ENCODE results near the gene IRX3.

Gene IRX3

DNA sequence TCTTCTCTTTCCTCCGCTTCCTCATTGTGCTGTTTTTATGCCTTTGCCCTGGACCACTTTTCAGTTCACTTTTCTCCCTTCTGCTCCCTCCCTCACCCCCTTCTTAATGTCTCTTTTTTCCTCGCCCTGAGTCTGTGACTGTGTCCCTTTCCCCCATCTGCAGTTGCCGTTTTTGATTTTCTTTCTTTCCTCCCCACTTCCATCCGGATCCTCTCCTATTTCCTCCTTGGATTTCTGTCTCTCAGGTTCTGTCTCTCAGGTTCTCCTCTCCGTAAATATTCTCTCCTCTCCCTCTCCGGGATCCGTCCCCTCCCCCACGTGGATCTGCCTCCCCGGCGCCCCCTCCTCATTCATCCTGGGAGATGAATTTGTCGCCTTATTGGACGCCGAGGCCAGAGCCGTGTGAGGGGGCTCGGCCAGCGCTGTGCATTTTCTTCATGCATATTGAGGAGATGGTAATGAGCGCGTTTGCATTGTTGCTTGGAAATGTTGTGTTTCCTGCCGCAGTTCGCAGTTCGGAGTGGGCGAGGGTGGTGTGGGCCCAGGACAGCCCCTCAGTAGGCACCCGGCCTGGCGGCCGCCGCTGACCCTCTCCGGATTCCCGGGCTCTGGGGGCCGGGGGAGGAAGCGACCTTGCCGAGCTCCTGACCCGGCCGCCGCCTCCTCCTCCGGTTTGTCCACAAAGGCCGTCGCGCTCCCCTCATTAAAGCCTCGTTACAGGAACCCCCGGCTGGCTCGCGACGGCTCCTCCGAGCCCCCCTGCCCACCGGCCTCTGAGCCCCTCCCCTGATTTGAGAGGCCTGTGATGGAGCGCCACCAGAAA is 4.5 kb upstream of the IRX3 start:
- DNase-seq, result no peak

DNA sequence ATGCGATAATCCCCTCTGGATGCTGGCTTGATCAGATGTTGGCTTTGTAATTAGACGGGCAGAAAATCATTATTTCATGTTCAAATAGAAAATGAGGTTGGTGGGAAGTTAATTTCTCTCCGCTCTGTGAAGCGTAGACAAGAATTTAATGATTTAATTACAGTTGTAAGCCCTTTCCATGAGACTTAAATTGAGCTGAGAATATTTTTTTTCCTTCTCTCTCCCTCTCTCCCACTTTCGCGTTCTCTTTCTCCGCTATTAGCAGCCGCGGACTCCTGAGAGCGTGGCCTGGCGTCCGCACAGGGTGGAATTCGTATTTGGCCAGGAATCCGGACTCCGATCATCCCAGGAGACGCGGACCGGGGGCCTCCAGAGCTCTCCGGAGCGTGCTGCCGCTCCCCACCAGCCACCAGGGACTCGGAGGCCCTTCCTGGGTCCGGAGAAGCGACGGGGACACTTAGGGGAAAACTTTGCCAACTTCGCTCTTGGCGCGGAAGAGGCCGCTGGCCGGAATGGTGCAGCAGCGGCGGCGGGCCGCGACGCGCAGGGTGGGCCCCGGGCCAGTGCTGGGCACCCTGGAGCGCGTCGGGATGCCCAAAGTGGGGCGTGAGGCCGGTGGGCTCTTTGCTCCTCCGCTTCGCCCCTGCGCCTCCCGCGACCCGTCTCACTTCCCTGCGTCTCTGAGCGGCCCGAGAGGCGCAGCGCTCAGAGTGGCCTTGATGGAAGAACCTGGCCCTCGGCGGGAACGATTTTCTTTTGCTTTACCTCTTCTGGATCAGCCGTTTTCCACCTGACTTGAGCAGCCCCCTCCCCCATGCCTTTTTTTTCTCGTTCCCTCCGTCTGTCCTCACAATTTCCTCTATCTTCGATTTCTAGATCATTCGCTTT is 3.6 kb upstream of the IRX3 start:
- DNase-seq, result no peak

DNA sequence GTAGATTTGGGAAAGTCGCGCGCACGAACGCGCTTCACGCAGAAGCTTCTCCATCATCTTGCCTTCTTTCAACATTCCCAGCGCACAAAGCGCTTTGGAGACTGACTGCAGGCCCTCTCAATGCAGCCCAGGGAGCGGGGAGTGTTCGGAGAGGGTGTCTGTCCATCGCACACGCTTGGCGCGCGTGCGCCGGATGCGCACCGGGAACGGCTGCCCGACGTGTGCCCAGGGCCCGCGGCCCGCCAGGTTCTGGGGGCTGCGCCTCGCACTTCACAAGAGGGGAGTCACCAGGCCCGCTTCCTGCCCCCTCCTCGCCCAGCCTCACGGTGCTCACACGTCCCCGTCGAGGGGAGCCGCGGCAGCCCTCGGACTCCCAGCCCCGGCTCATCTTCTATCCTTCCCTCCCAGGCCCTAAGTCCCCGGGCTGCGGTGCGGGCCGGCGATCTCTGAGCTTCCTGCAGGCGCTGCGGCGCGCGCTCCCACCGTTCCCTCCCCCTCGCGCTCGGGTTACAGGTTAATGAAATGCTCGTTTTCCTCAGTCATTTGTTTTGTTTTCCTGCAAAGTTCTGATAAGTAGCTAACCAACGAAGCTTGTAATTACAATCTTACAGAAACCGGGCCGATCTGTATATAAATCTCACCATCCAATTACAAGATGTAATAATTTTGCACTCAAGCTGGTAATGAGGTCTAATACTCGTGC is 2.8 kb upstream of the IRX3 start:
- no peak for DNase-seq

DNA sequence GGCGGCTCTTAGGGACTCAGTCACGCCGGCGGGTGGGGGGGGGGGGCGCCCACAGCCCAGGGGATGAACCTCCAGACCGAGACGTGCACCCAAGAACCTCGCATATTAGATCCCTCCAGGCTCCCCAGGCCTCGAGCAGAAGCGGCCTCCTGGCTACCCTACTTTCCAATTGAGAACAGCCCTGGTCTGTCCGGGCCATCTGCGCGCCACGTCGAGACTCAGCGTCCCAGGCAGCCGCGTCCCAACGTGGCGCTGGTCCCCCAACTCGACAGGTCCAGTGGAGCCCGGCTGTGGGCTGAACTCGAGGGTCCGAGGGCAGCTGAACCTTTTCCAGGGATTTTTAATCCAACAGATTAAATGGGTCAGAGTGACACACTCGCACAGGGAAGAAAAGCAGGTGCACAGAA is 2.3 kb upstream of the IRX3 start:
- DNase-seq, result no peak

DNA sequence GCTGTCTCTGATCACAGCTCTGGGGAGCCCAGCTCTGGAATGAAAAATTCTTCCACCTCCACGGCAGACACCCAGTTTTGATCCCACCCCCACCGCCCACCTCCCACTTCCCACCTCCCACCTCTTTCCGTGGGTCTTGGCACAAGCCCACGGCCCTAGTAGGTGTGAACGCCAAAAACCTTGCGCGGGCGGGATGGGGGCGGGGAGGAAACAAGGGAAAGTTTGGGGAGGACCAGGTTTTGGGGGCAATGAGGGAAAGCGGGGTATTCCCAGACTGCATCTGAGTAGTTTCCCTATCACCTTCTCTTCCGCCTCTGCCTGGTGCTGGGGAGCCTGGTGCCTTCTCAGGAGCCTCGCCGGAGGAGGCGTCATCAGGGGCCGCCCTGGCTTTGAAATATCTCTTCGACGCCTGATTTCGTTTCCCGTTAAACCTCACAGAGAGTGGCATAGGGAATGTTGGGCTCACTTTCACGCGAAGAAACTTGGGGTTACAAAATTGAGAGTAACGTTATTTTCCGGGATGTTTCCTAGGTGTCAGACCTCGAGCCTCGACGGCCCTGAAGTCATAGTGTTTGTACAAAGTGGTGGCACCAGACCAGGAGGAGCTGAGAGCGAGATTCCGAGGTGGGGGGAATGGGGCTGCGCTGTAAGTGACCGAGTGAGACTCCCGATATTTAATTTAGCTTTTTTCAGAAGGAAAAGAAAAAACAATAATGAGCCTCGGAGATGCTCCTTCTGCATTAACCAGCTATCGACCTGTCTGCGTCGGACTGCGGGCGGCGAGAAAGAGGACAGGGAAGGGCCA is 1.6 kb upstream of the IRX3 start:
- DNase-seq, result no peak

DNA sequence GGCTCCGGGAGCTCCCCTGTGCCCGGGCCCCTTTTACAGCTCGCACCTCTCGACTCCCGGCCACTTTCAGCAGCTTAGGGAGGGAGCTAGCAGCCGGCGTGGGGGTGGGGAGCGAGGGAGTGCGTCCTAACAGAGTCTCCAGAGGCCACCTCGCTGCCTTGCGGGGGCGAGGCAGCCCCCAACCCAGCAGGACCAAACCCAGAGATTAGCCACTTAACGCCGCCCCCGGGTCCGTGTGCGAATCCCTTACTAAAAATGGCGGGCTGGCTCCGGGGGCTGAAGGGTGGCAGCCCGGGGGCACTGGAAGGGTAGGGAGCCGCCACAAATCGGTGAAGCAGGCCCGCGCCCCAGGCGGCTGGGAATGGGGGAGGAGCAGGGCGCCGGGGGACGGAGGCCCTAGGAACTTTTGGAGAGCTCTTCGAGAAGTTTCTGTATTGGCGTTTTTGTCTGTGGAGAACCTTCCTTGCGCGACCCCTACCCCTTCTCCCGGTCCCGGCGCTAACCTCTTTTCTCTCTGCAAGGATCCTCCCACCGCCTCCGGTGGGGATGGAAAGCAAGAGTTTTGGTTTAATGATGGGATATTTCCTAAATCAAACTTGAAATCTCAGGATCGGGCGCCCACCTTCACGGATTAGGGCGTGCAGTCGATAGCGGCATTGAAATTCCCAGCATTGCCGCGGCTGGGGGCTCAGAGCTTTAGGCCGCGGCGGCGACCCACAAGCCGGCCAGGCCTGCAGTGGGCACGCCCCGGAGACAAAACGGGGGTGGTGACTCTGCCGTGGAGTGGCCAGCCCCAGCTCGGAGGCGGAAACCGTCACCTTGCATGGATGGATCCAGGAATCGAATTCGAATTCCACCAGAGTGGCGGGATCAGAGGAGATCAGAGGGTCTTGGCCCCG is 793 bp upstream of the IRX3 start:
- DNase-seq, result no peak

DNA sequence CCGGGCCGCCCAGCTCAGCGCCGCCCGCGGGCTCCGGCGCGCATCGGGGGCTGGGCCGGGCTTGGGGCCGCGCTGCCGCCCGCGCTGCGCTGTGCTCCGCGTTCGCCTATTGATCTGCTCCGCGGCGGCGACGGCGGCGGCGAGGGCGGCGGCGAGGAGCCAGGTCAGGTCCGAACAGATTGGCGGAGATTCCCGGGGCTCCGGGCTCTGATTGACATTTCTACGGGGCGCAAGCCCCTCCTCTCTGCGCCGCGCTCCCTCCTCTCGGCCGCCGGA is 559 bp downstream of the IRX3 start:
- no peak for DNase-seq

DNA sequence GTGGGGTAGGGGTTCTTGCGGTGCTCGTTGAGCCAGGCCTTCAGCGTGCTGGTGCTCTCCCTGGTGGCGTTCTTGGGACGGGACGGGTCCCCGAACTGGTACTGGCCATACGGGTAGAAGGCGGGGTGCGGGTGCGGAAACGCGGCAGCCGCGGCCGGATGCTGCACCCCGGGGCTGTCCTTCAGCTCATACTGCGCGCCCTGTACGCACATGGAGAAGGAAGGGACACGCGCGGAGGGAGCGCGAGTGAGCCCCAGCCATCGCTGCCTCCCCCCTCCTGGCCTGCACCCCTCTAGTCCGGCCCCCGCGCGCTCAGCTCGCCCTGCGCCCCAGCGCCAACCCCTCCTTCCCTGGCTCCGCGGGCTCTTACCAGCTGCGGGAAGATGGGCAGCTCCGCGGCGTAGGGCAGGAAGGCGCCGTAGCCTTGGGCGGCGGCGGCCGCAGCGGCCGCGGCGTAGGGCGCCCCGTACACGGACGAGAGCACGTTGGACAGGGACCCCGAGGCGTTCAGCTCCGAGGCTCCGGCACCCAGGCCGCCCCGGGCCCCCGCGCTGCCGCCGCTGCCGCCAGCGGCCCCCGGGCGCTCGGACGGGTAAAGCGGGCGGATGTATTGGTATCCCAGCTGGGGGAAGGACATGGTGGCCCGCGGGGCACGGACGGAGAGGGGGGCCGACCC is 1.0 kb downstream of the IRX3 start:
- no peak for DNase-seq

DNA sequence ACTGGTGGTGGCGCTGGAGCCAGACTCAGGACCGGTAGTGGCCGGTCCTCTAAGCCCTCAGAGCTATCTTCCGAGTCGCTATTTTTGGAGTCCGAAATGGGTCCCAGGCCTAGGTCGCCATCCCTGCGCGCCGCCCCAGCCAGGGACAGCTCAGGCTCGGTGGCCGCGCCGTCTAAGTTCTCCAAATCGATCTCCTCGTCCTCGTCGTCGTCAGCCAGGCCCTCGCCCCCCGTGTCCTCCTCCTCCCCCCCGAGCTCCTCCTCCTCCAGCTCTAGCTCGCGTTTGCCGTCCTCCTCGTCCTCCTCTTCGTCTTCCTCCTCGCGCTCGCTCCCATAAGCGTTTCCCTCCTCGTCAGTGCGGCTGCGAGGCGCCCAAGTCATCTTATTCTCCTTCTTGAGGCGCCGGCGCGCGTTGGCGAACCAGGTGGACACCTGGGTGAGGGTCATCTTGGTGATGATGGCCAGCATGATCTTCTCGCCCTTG is 1.6 kb downstream of the IRX3 start:
- no peak for DNase-seq

DNA sequence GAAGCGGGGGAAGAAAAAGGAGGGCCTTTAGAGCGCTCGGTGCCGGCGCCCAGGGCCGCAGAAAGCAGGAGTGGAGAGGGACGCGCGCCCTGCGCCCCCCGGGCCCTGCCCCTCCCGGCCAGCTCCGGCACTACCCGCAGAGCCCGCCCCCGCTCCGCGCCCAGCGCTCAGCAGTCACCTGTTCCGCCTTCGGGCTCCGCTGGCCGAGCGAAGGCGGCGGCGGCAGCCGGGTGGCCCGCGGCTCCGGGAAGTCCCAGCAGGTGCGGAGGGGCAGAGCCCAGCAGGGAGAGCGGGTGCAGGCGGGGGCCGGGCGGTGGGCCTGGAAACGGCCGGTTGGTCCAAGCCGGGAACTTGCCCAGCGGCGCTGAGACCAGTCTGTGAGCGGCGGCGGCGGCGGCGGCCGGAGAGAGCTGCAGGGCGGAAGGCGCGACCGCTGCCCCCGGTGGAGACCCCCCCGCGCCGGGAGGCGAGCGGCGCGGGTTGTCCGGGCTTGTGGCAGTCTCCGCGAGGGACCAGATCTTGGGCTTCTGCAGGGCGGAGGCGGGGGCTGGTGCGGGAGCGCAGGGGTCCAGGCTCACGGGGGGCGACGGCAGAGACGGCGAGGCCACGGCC is 2.2 kb downstream of the IRX3 start:
- DNase-seq, result no peak

DNA sequence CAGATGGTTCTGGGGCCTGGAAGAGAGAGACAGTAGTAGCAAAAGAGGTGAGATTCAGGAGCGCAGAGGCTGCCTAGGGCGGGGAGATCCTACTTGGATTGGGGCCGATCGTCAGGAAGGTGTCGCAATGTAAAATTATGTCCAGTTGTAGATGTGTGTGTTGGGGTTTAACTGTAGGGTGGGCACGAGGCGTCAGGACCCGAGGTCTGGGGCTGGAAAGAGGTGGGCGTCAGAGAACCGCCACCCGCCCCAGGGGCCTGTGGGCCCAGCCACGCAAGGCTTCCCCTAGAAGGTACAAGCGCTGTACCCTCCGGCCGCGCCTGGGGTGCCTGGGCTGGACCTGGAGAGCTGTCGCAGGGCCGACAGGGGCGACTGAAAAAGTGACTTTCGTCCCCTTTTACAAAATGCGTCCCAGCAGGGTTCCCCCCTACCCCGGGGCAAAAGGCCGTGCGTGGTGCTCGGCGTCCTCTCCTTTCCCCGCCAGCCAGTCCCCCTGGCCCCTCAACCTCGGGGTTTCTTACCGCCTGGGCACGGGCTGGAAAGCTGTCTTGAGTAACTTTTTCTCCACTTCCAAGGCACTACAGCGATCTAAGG is 2.8 kb downstream of the IRX3 start:
- no peak for DNase-seq

DNA sequence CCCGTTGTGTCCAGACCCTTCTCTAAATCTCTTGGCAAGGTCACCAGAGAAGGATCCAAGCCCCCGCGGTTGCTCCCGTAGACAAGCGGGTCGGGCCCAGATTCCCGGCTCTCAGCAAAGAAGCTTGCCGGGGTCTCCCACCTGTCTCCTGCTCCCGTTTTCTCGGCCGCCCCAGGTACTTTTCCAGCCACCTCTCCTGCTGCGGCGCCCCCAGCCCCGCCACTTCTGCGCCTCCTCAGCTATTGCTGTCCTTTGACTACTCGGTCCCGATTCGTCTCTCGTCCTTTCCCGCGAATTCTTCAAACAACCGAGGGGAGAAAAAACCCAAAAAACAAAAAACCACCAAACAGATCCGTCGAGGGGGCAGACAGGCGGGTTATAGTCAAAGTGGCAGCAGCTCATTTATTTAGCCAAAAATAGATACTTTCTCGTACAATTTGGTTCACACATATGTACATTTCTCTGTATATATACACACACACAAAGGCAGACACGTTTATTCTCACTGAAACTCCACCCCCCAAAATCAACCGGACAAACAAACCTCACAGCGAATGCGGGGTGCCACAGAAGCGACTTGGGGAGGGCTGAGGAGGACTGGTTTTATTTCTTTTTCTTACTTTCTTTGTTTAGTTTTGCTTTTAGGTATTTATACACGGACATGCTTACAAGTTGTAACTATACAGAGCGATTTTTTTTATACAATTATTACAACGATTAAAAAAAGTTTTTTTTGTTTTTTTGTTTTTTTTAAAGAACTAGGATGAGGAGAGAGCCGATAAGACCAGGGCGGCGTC is 3.5 kb downstream of the IRX3 start:
- no peak for DNase-seq

DNA sequence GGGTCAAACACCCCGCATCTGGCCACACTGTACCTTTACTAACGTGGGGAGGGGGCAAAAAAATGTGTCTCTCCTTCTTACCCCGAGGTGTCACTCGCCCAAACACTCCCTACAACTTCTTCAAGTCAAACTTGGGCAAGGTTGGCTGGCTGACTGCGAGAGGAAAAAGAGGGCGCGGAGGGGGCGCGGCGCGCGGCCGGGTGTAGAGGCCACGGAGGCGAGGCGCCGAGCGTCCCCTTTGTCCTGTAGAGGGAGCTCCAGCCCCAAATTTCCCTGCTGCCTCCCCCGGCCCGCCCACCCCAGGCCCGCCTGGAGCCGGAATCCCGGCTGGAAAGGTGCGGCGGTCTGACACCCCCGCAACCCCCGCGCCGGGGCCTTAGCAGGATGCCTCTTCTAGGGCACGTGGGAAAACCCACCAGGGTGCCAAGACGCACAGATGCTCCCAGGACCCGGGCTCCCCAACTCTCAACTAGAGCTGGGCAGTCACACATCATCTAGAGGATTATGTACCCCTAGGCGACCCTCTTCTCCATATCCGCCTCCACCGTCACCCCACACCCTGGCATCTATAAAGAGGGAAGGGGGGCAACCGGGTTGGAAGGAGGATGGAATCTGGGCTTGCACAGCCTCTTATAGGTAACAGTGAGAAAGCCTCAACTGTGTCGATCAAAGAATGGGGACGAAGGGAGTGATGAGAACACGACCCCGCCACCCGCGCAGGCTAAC is 4.2 kb downstream of the IRX3 start:
- DNase-seq, result no peak

DNA sequence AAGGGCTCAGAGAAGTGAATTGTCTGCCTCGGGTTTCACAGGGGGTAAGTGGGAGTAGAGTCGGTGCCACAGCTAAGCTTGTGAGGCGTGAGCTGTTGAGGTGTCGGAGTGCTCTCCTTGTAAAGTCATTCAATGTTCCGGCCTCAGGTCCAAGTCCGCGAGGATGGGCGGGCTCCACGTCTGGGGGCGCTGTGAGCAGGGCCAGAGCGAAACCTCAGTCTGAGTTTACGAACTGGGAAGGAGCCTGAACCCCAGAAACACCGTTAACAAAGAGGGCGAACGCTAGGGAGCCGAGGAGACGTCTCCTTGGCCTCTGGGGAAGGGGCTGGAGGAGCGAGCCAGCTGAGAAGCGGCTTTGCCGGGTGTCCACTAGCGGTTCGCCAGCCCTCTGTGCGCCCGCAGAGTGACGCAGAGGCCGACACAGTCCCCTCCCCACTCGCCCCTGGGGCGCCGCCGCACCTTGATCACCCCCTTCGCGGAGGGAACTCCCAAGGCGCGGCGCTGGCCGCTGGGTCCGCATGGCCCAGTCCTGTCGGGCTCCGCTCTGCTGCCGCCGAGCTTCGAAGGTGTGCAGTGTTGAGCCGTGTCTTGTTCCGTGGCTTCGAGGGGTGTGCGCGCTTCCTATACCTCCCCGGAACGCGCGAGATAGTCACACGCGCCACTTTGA is 4.9 kb downstream of the IRX3 start:
- no peak for DNase-seq

DNA sequence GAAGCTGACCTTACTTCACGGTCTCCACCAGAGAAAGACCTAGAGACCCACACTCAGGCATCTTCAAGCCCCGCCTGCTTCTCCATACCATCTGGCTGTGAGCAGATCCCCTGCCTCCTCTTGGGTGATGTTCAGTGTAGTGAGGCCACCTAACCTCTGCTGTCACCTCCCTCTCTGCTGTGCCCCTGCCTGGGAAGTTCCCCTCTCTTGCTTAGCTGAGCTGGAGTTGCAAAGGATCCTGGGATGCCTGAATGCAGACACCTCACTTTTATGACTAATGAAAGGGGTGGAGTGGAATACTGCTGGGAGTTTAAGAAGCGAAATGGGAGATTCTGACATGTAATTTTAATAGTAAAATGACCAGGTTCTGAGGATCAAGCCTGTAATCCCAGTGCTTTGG is 5.8 kb downstream of the IRX3 start:
- no peak for DNase-seq

DNA sequence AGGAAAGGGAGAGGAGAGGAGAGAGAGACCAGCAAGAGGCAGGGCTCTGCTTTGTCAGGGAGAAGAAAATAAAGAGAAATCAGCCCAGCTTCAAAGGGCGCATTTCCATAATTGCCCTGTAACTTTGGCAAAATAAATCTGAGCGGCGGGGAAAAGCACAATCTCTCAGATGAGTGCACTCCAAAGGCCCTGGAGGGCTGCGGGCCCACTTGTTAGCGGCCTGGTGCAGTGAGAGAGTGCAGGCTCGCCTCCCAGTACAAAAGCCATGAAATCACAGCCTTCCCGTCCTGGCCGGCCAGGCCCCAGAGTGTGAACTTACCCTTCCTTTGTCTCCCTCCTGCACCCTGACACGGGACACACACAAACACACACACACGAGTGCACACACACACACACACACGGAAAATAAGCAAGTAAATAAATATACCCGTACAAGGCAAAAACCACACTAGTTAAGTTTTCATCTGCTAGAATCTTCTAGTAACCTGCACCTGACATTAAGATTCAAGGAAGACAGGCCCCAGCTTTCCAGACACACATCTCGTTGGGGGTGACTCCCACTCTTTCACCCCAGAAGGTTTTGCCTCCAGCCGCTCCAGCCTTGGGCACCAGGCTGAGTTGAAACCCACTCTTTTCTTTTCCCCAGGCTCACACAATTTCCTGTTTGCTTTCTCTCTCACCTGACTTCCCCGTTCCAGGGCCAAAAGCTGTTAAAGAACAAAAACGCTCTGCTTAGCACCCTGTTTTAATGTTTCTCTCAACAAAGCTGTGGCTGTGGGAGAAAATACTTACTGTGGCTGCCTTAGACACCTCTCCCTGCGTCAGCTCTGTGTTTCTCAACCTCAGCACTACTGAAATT is 8.5 kb downstream of the IRX3 start:
- no peak for DNase-seq

DNA sequence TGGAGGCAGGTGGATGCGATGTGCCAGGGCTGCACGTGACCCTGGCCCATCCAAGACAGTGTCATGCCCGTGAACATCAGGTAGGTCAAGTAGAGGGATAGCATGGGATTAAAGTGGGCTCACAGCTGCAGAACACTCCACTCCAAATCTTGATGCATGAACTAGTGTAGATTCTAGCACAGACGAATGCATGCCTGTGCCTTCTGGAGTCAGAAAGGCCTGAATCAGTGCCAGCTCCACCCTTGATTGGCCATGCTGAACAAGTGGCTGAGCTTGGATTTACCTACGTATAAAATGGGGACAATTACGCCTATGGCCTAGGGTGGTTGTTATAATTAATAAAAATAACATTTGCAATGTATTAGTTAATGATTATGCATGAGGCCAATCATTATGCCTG is 10.6 kb downstream of the IRX3 start:
- DNase-seq, result no peak
